Endothelial cell of umbilical vein (primary cell): ENCODE results near the gene TGDS. TPM values are rescaled to one million over a fixed set of nuclear protein-coding genes. Genes with fewer than 3 reads are reported as not detected.

Source experiments
- BruUV-seq: library from RNA; stranded (reverse); fragments of 400-500 nt; replicated peaks from 2 replicates; lab custom pipeline; 2021; lab: Mats Ljungman, UMichigan
- CTCF ChIA-PET: fragments of 300-600, 350-600 bp; sonication (Branson Sonifier 250); formaldehyde crosslinking; loops from one replicate; lab custom pipeline; 2021; ENCODE audit warnings: antibody characterized with exemption, inconsistent platforms; lab: Charles Lee
- POLR2A ChIA-PET: fragments of 300-600, 350-600 bp; sonication (Branson Sonifier 250); formaldehyde crosslinking; loops from one replicate; lab custom pipeline; 2021; ENCODE audit warnings: antibody characterized with exemption, inconsistent platforms; lab: Charles Lee
- DNase-seq: peaks from one replicate; pipeline ENCODE4 v3.0.0-alpha.2; 2011; ENCODE audit warnings: low read depth, low spot score
- FAIRE-seq: peaks from 2 replicates; lab custom pipeline; 2011; peaks lifted over from hg19 to GRCh38; lab: Jason Lieb, UNC
- H2AFZ ChIP-seq: 2 replicates; pipeline ENCODE4 v1.6.0; 2012; ENCODE audit warnings: low read depth, low read length, control low read depth, inconsistent platforms
- H3K27ac ChIP-seq: 2 replicates; pipeline ENCODE4 v1.5.1; 2011; ENCODE audit warnings: low read depth, mild to moderate bottlenecking, control low read depth, low read length, moderate library complexity; ENCODE audit not compliant: insufficient read depth
- H3K27me3 ChIP-seq, 2 experiments: 2 replicates each; pipeline versions ENCODE4 v1.6.0 to v1.6.1; 2011; ENCODE audit warnings: low read length in 2 of 2, mixed read lengths in 1 of 2; ENCODE audit not compliant: control insufficient read depth in 2 of 2, insufficient read depth in 2 of 2
- H3K36me3 ChIP-seq, 2 experiments: 2 replicates in 1 of 2; 3 replicates in 1 of 2; pipeline ENCODE4 v1.5.1; 2011; ENCODE audit warnings: low read length in 2 of 2, mild to moderate bottlenecking in 1 of 2, moderate library complexity in 1 of 2; ENCODE audit not compliant: control insufficient read depth in 2 of 2, insufficient read depth in 2 of 2; ENCODE audit errors: extremely low read depth in 1 of 2
- H3K4me1 ChIP-seq: 3 replicates; pipeline ENCODE4 v1.5.1; 2011; ENCODE audit warnings: mild to moderate bottlenecking, low read length; ENCODE audit not compliant: control insufficient read depth, insufficient read depth; ENCODE audit errors: extremely low read depth
- H3K4me2 ChIP-seq: 2 replicates; pipeline ENCODE4 v1.6.1; 2011; ENCODE audit warnings: low read length, control low read depth, mixed read lengths; ENCODE audit not compliant: insufficient read depth
- H3K4me3 ChIP-seq, 3 experiments: fragments of 200-600 bp in 1 of 3; sonication (generic), shearing (Covaris generic) in 1 of 3; replicated peaks in 1 of 3; 2 replicates each; pipeline ENCODE4 v1.5.1; 2011 to 2016; ENCODE audit warnings: control low read depth in 3 of 3, low read length in 3 of 3, mild to moderate bottlenecking in 2 of 3, inconsistent platforms in 1 of 3, low read depth in 1 of 3, moderate library complexity in 1 of 3; ENCODE audit not compliant: insufficient read depth in 1 of 3
- H3K79me2 ChIP-seq: 2 replicates; pipeline ENCODE4 v1.6.0; 2012; ENCODE audit warnings: low read length, inconsistent platforms; ENCODE audit not compliant: control insufficient read depth, insufficient read depth
- H3K9ac ChIP-seq: replicated peaks from 2 replicates; pipeline ENCODE3; 2011; ENCODE audit warnings: low read length, control low read depth; ENCODE audit not compliant: insufficient read depth; ENCODE audit errors: extremely low read depth
- H3K9me1 ChIP-seq: replicated peaks from 3 replicates; pipeline ENCODE4 v1.6.0; 2011; ENCODE audit warnings: mild to moderate bottlenecking, low read length; ENCODE audit not compliant: control insufficient read depth, insufficient read depth; ENCODE audit errors: extremely low read depth
- H3K9me3 ChIP-seq: replicated peaks from 2 replicates; pipeline ENCODE4 v1.5.1; 2012; ENCODE audit warnings: low read length, inconsistent platforms; ENCODE audit not compliant: control insufficient read depth, insufficient read depth
- H4K20me1 ChIP-seq: replicated peaks from 2 replicates; pipeline ENCODE3; 2011; ENCODE audit warnings: mild to moderate bottlenecking, low read length; ENCODE audit not compliant: control insufficient read depth, insufficient read depth; ENCODE audit errors: extremely low read depth
- CTCF ChIP-seq, 2 donors: IDR thresholded peaks; 1 replicate in 1 of 2; 2 replicates in 1 of 2; pipeline ENCODE4 v1.5.1; 2011; ENCODE audit warnings: low read length in 2 of 2, mild to moderate bottlenecking in 2 of 2, moderate library complexity in 2 of 2, control low read depth in 1 of 2, inconsistent platforms in 1 of 2, low read depth in 1 of 2; ENCODE audit not compliant: insufficient read depth in 1 of 2; ENCODE audit errors: extremely low read depth in 1 of 2
- EZH2 ChIP-seq: IDR thresholded peaks from 2 replicates; pipeline ENCODE4 v1.6.1; 2012; ENCODE audit warnings: borderline replicate concordance, low read depth, mild to moderate bottlenecking, moderate library complexity, low read length, inconsistent platforms; ENCODE audit not compliant: severe bottlenecking
- FOS ChIP-seq: IDR thresholded peaks from 2 replicates; pipeline ENCODE4 v1.6.1; 2011; ENCODE audit warnings: mild to moderate bottlenecking, low read length, moderate library complexity, borderline replicate concordance; ENCODE audit not compliant: insufficient read depth
- GATA2 ChIP-seq: IDR thresholded peaks from 2 replicates; pipeline ENCODE4 v1.7.0; 2011; ENCODE audit warnings: low read depth, mild to moderate bottlenecking, moderate library complexity, mixed read lengths, low read length; ENCODE audit not compliant: insufficient read length, insufficient read depth
- JUN ChIP-seq: IDR thresholded peaks from 2 replicates; pipeline ENCODE4 v1.6.1; 2011; ENCODE audit warnings: borderline replicate concordance, low read depth; ENCODE audit not compliant: insufficient read length, insufficient read depth
- MAX ChIP-seq: IDR thresholded peaks from 2 replicates; pipeline ENCODE4 v1.6.1; 2011; ENCODE audit not compliant: insufficient read depth, insufficient read length
- MYC ChIP-seq: IDR thresholded peaks from one replicate; pipeline ENCODE4 v1.6.1; 2011; ENCODE audit warnings: mild to moderate bottlenecking, low read depth, low read length
- POLR2A ChIP-seq: IDR thresholded peaks from 2 replicates; pipeline ENCODE4 v1.6.1; 2012; ENCODE audit warnings: low read depth, mild to moderate bottlenecking, control low read depth, low read length
- POLR2AphosphoS5 ChIP-seq: IDR thresholded peaks from 2 replicates; pipeline ENCODE4 v1.6.1; 2012; ENCODE audit warnings: low read depth, mild to moderate bottlenecking, control low read depth, low read length, moderate library complexity; ENCODE audit not compliant: insufficient read depth
- dilution Hi-C: fragments of 300-500 bp; cut with MboI; formaldehyde crosslinking; loops from one replicate; pipeline ENCODE4 v1.15.0; 2019; ENCODE audit warnings: low sequenced_read_pairs; ENCODE audit not compliant: extremely low pct_ligation_motif_present
- intact Hi-C: fragments of 100-400 bp; cut with micrococcal nuclease; formaldehyde crosslinking; loops from one replicate; pipeline ENCODE4 v1.10.0; 2022
- polyA plus RNA-seq, 4 experiments: library from polyadenylated mRNA; depleted of rRNA in 3 of 4; stranded (reverse) in 3 of 4; unstranded in 1 of 4; fragments of >200 nt; gene quantifications; 2 replicates each; pipeline versions ENCODE4 v1.2.1 to v1.2.3, GENCODE V29; 2011 to 2012; ENCODE audit warnings: missing spikeins in 1 of 4
- total RNA-seq: library from RNA; stranded (reverse); gene quantifications from 2 replicates; pipeline ENCODE4 v1.2.3, GENCODE V29; 2021

The TGDS gene
- total and polyA plus RNA-seq, 2 donors (not counting 3 experiments of a cell fraction or from before 2014, with no cell fraction given), result 7.3 to 9.3 TPM

- dilution Hi-C loops, result no loop called here
Measured at GRCh38 chr13:94612050-94612449, 16.1 kb upstream of the TGDS start.

More at GRCh38 chr13:94612050-94612449, 16.1 kb upstream of the TGDS start:
- CTCF ChIA-PET, result interaction anchor here (1.0 kb wide), 1 partner anchor 177 kb away, joined by 5 read pairs; no protein-coding TSS in a partner anchor
- Histone ChIP-seq H3K36me3 (peaks cover 6 to 10% of the 10 kb centered on the region in 2 experiments), H3K9me3 (no peaks in the 10 kb centered on the region), H3K9ac (no peak overlapping the region), H3K4me1 (peaks cover 6% of the 10 kb centered on the region), H2AFZ (no peak overlapping the region), H3K27me3 (no peaks in the 10 kb centered on the region), H3K4me2 (no peak overlapping the region), H3K4me3 (no peak overlapping the region), H3K79me2 (peaks cover 5% of the 10 kb centered on the region), H4K20me1 (no peaks in the 10 kb centered on the region), H3K9me1 (no peaks in the 10 kb centered on the region), H3K27ac (no peak overlapping the region)
- DNase-seq, result no peak
- no TSS peak for BruUV-seq
- peak; percentile 56 for FAIRE-seq
- TF ChIP-seq CTCF (IDR thresholded peaks at IDR 0.05; ENCODE audit: extremely low read depth in 1 of 2, insufficient read depth in 1 of 2, low read depth in 1 of 2, low read length in 2 of 2) (no peak), MYC (no peak), GATA2 (no peak), MAX (no peak), POLR2AphosphoS5 (no peak), EZH2 (no peak), POLR2A (no peak), FOS (no peak), JUN (no peak)
- intact Hi-C loops, result no loop called here
- POLR2A ChIA-PET, result no interaction called here
